Neutrophil (primary cell): Measurements from ENCODE around the gene CENPX.
"Not testable (repeated sequence)": the region's sequence is repeated elsewhere in the genome, so short reads cannot be mapped to it uniquely, and the experiment has no call there.

Experiments used
- H3K27ac ChIP-seq: fragments of 200-600 bp; sonication (generic); 2 replicates; pipeline ENCODE4 v1.5.1; 2016; ENCODE audit warnings: mild to moderate bottlenecking, moderate library complexity
- H3K27me3 ChIP-seq: fragments of 200-600 bp; sonication (generic); 2 replicates; pipeline ENCODE4 v1.6.0; 2016; ENCODE audit warnings: mild to moderate bottlenecking
- H3K36me3 ChIP-seq: fragments of 200-600 bp; sonication (generic); 2 replicates; pipeline ENCODE4 v1.5.1; 2017
- H3K4me1 ChIP-seq, 2 experiments: fragments of 200-600 bp in 1 of 2; sonication (generic) in 1 of 2; 1 replicate in 1 of 2; 2 replicates in 1 of 2; pipeline versions ENCODE4 v1.5.1 to v1.6.1; 2013 to 2016; ENCODE audit warnings: low read depth in 1 of 2, low read length in 1 of 2, mild to moderate bottlenecking in 1 of 2, moderate library complexity in 1 of 2; ENCODE audit not compliant: control insufficient read depth in 1 of 2, insufficient read depth in 1 of 2
- H3K4me3 ChIP-seq, 2 experiments: fragments of 200-600 bp in 1 of 2; sonication (generic) in 1 of 2; 1 replicate in 1 of 2; 2 replicates in 1 of 2; pipeline ENCODE4 v1.5.1; 2013 to 2016; ENCODE audit warnings: low read depth in 1 of 2, low read length in 1 of 2, mild to moderate bottlenecking in 1 of 2, moderate library complexity in 1 of 2
- H3K9me3 ChIP-seq: fragments of 200-600 bp; sonication (generic); 2 replicates; pipeline ENCODE4 v1.5.1; 2016
- TF ChIP-seq, protein P1 (sequence below): fragments of 200-600 bp; sonication (generic); IDR thresholded peaks from 2 replicates; pipeline ENCODE4 v1.5.1; 2016; ENCODE audit warnings: antibody characterized with exemption

The CENPX gene

DNA sequence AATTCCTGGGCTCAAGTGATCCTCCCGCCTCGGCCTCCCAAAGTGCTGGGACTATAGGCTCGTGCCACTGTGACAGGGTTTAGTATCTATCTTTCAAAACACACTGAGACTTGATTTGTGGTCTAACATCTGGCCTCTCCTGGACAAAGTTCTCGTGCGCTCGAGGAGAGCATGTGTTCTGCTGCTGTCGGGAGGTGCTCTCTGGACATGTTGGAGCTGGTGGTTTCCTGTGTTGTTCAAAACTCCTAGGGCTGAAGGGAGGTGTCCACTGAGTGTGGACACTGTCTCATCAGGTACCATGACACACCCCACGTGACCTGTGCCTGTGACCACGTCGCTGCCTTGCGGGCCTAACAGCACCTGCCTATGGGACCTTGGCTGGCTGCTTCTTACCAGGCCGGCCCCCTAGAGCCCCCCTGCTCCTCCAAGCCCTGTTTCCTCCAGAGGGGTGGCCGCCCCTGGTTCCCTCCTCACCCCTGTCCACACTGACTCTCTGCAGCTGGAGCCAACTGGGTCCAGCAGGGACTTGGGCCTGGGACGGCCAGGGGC, 23.3 kb upstream of the CENPX start:
- H3K4me3 ChIP-seq = no peak overlapping the region
- H3K36me3 ChIP-seq = peaks cover 34% of the 10 kb centered on the region
- no peaks in the 10 kb centered on the region for H3K27me3 ChIP-seq
- no peaks in the 10 kb centered on the region for H3K9me3 ChIP-seq
- H3K4me1 ChIP-seq = peaks cover 6% of the 10 kb centered on the region in 2 experiments
- TF ChIP-seq, protein P1, sequence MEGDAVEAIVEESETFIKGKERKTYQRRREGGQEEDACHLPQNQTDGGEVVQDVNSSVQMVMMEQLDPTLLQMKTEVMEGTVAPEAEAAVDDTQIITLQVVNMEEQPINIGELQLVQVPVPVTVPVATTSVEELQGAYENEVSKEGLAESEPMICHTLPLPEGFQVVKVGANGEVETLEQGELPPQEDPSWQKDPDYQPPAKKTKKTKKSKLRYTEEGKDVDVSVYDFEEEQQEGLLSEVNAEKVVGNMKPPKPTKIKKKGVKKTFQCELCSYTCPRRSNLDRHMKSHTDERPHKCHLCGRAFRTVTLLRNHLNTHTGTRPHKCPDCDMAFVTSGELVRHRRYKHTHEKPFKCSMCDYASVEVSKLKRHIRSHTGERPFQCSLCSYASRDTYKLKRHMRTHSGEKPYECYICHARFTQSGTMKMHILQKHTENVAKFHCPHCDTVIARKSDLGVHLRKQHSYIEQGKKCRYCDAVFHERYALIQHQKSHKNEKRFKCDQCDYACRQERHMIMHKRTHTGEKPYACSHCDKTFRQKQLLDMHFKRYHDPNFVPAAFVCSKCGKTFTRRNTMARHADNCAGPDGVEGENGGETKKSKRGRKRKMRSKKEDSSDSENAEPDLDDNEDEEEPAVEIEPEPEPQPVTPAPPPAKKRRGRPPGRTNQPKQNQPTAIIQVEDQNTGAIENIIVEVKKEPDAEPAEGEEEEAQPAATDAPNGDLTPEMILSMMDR = no peak
- H3K27ac ChIP-seq = no peak overlapping the region

DNA sequence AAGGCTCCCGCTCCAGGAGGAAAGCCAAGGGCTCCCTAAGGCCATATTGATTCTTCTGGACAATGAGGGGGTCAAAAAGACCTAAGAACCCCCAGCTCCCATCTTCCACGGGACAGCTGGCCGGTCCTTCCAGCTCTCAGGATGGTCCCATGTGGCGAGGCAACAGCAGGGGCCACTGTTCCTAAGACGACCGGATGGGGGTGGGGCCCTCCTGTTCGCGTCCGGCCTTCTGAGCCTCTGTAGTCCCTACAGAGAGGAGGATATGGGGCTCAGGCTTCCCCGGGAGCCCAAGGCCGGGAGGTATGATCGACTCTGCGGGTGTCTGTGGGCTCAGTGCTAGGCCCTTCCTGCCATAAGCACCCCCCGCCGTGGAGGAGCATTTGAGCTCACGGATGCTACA, 20.8 kb upstream of the CENPX start:
- H3K4me3 ChIP-seq = no peak overlapping the region
- no peaks in the 10 kb centered on the region for H3K4me1 ChIP-seq
- TF ChIP-seq, protein P1 = no peak
- H3K9me3 ChIP-seq = no peaks in the 10 kb centered on the region
- H3K36me3 ChIP-seq = peaks cover 21% of the 10 kb centered on the region
- no peak overlapping the region for H3K27ac ChIP-seq
- H3K27me3 ChIP-seq = no peaks in the 10 kb centered on the region

DNA sequence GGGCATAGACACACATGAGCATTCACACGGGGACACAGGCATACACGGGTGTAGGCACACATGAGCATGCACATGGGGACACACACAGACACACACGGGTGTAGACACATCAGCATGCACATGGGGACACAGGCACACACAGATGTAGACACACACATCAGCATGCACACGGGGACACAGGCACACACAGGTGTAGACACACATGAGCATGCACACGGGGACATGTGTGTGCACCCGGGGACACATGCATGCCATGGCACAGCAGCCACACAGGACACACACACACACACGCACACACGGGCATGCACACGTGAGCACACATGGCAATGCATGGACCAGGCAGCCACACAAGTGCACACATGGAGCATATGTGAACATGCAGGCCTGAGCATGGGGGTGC, 20.0 kb upstream of the CENPX start:
- H3K4me3 ChIP-seq = no peak overlapping the region
- no peak overlapping the region for H3K27ac ChIP-seq
- H3K4me1 ChIP-seq = peaks cover 5% of the 10 kb centered on the region in 2 experiments
- peaks cover 12% of the 10 kb centered on the region for H3K36me3 ChIP-seq
- TF ChIP-seq, protein P1 = no peak
- no peaks in the 10 kb centered on the region for H3K27me3 ChIP-seq
- no peaks in the 10 kb centered on the region for H3K9me3 ChIP-seq

DNA sequence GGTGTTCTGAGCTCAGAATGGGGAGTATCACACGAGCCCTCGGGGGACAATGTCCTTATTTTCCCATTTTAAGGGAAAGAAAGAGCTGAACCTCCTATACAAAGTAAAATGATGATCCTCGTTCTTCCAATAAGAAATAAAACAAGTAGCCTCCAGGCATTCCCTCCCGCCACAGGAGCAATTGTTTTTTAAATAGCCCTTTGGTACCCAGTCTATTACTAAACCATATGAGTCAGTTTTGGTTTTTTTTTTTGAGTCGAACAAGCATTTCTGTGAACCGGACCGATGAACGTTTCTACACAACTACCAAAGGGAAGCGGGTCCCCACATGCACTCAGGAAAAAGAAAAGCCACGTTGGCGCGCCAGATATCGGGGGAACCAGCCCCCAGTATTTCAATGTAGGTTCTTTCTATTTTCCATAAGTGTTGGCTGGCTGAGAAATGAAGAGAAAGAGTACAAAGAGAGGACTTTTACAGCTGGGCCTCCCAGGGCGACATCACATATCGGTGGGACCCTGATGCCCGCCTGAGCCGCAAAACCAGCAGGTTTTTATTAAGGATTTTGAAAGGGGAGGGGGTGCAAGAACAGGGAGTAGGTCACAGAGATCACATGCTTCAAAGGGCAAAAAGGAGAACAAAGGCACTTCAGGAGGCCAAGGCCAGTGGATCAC, 18.6 kb upstream of the CENPX start:
- no peaks in the 10 kb centered on the region for H3K36me3 ChIP-seq
- peaks cover 15 to 18% of the 10 kb centered on the region in 2 experiments for H3K4me1 ChIP-seq
- TF ChIP-seq, protein P1 = no peak

DNA sequence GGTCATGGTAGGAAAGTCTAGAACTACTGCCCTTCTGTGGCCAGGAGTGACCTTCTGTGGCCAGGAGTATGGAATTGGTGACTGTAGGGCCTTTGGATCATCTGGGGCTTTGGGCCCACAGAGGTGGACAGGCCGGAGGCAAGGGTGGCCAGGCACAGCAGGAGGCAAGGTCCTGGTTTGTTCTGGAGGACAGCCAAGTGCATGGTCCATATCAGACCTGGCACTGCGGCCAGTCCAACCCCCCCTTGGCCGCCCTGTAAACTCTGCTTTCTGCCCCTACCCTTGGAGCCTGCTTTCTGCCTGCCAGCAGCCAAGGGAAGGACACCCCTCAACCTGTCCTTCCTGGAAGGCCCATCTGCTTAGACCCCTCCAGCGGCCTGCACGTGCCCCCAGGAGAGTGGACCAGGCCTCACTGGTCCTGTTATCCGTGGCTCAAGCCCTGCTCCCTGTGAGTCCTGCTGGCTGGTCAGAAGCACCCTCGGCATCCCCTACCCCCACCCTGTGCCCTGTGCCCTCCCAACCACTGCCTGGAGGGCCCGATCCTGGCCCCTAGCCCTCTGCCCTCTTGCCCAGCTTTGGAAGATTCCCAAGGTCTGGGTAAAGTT, 17.1 kb upstream of the CENPX start:
- peaks cover 22 to 26% of the 10 kb centered on the region in 2 experiments for H3K4me1 ChIP-seq
- H3K27ac ChIP-seq = no peak overlapping the region
- H3K27me3 ChIP-seq = no peaks in the 10 kb centered on the region
- TF ChIP-seq, protein P1 = no peak
- no peaks in the 10 kb centered on the region for H3K9me3 ChIP-seq
- no peak overlapping the region for H3K4me3 ChIP-seq
- H3K36me3 ChIP-seq = no peaks in the 10 kb centered on the region

More for the DNA sequence above, 18.6 kb upstream of the CENPX start:
- Histone ChIP-seq H3K27ac (no peak overlapping the region), H3K27me3 (no peaks in the 10 kb centered on the region), H3K4me3 (no peak overlapping the region), H3K9me3 (no peaks in the 10 kb centered on the region)

DNA sequence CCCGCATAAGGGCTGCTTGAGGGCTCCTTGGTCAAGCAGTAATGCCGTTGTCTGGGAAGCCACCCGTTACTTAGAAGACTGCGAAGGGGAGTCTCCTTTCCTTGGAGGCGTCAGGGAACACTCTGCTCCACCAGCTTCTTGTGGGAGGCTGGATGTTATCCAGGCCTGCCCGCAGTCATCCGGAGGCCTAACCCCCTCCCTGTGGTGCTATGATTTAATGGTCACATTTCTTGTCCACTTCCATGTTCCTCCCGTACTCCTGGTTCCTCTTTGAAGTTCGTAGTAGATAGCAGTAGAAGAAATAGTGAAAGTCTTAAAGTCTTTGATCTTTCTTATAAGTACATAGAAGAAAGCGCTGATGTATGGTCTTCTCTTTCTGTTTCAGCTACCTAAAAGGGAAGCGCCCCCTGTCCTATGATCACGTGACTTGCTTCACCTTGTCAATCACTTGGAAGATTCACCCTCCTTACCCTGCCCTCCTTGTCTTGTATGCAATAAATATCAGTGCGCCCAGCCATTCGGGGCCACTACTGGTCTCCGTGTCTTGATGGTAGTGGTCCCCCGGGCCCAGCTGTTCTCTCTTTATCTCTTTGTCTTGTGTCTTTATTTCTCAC, 16.2 kb upstream of the CENPX start:
- peaks cover 22 to 26% of the 10 kb centered on the region in 2 experiments for H3K4me1 ChIP-seq
- not testable (repeated sequence) for H3K27me3 ChIP-seq, H3K27ac ChIP-seq, H3K9me3 ChIP-seq, H3K4me3 ChIP-seq, H3K36me3 ChIP-seq
